Stimulated activated effector memory CD8-positive, alpha-beta T cell treated with anti-CD3 and anti-CD28 coated beads, Interleukin-12 subunit alpha, Interleukin-12 subunit beta, amount 100 ng/mL, for 72 hours (primary cell): ENCODE results near the gene RRP9.
A peak's percentile ranks its signal among the peaks of the same experiment; 100 is the strongest.

Experiments
- ATAC-seq: fragments of 150-1000 bp; cut with Tn5 transposase; 2 replicates; pipeline ENCODE4 v1.10.0; 2021
- DNase-seq, 2 donors: peaks; one replicate each; pipeline ENCODE4 v3.0.0; 2021 to 2022; ENCODE audit warnings: low spot score in 2 of 2
- H3K27ac Mint-ChIP-seq: one replicate; pipeline ENCODE4 v1.8.0; 2022; ENCODE audit warnings: mild to moderate bottlenecking, mixed read lengths
- H3K36me3 Mint-ChIP-seq: one replicate; pipeline ENCODE4 v1.8.0; 2022; ENCODE audit warnings: mild to moderate bottlenecking, mixed read lengths
- H3K4me1 Mint-ChIP-seq: one replicate; pipeline ENCODE4 v1.8.0; 2022; ENCODE audit warnings: mixed read lengths
- H3K4me3 Mint-ChIP-seq: one replicate; pipeline ENCODE4 v1.8.0; 2022; ENCODE audit warnings: mild to moderate bottlenecking, mixed read lengths
- H3K9me3 Mint-ChIP-seq: one replicate; pipeline ENCODE4 v1.8.0; 2022; ENCODE audit warnings: mixed read lengths

The RRP9 gene

GRCh38 chr3:51940648-51941462 is 849 bp downstream of the RRP9 start:
- Mint-ChIP-seq H3K4me1 (peaks cover 34% of the 10 kb centered on the region), H3K4me3 (peak overlapping the region; percentile 85), H3K27ac (peak overlapping the region; percentile 20), H3K36me3 (peaks cover 32% of the 10 kb centered on the region), H3K9me3 (no peaks in the 10 kb centered on the region)
- DNase-seq = no peak
- no peak for ATAC-seq

GRCh38 chr3:51938780-51939425 is 2.8 kb downstream of the RRP9 start:
- Mint-ChIP-seq H3K4me1 (peaks cover 34% of the 10 kb centered on the region), H3K36me3 (peaks cover 52% of the 10 kb centered on the region), H3K9me3 (no peaks in the 10 kb centered on the region), H3K27ac (peak overlapping the region; percentile 48), H3K4me3 (no peak overlapping the region)
- DNase-seq (no peak), ATAC-seq (no peak)

- Mint-ChIP-seq H3K4me1 (peaks cover 31% of the 10 kb centered on the region), H3K27ac (peak overlapping the region; percentile 48)
- no peak for ATAC-seq
Observed at GRCh38 chr3:51937611-51938450, 3.9 kb downstream of the RRP9 start.

GRCh38 chr3:51937014-51937413 is 4.7 kb downstream of the RRP9 start:
- no peak for ATAC-seq
- peaks cover 61% of the 10 kb centered on the region for H3K36me3 Mint-ChIP-seq
- H3K4me1 Mint-ChIP-seq = peaks cover 23% of the 10 kb centered on the region
- H3K9me3 Mint-ChIP-seq = no peaks in the 10 kb centered on the region
- no peak overlapping the region for H3K27ac Mint-ChIP-seq
- H3K4me3 Mint-ChIP-seq = no peak overlapping the region
- DNase-seq = peak in 1 of 2 donors; percentile 47

More at GRCh38 chr3:51937611-51938450, 3.9 kb downstream of the RRP9 start:
- Mint-ChIP-seq H3K4me3 (no peak overlapping the region), H3K36me3 (peaks cover 53% of the 10 kb centered on the region), H3K9me3 (no peaks in the 10 kb centered on the region)
- no peak for DNase-seq

GRCh38 chr3:51935886-51936755 is 5.6 kb downstream of the RRP9 start:
- Mint-ChIP-seq H3K27ac (no peak overlapping the region), H3K9me3 (no peaks in the 10 kb centered on the region), H3K36me3 (peaks cover 70% of the 10 kb centered on the region), H3K4me3 (no peak overlapping the region), H3K4me1 (peaks cover 18% of the 10 kb centered on the region)
- ATAC-seq (no peak), DNase-seq (peak in 1 of 2 donors; percentile 40)

- Mint-ChIP-seq H3K36me3 (peaks cover 67% of the 10 kb centered on the region), H3K27ac (no peak overlapping the region), H3K9me3 (no peaks in the 10 kb centered on the region), H3K4me1 (peaks cover 9% of the 10 kb centered on the region), H3K4me3 (no peak overlapping the region)
- ATAC-seq (no peak), DNase-seq (peak in 1 of 2 donors; percentile 46)
Observed at GRCh38 chr3:51934991-51935885, 6.5 kb downstream of the RRP9 start.

- Mint-ChIP-seq H3K4me3 (no peak overlapping the region), H3K27ac (no peak overlapping the region), H3K4me1 (peaks cover 4% of the 10 kb centered on the region), H3K36me3 (peaks cover 67% of the 10 kb centered on the region), H3K9me3 (no peaks in the 10 kb centered on the region)
- DNase-seq (peak in 1 of 2 donors; percentile 45), ATAC-seq (no peak)
Observed at GRCh38 chr3:51934139-51934850, 7.4 kb downstream of the RRP9 start.

- DNase-seq = peak in 1 of 2 donors; percentile 43
Observed at GRCh38 chr3:51933471-51934138, 8.1 kb downstream of the RRP9 start.

GRCh38 chr3:51932471-51933370 is 9.0 kb downstream of the RRP9 start:
- no peaks in the 10 kb centered on the region for H3K4me1 Mint-ChIP-seq
- no peaks in the 10 kb centered on the region for H3K9me3 Mint-ChIP-seq
- H3K27ac Mint-ChIP-seq = peak overlapping the region; percentile 72
- no peak overlapping the region for H3K4me3 Mint-ChIP-seq
- DNase-seq = peak in 1 of 2 donors; percentile 42
- ATAC-seq = no peak
- H3K36me3 Mint-ChIP-seq = peaks cover 58% of the 10 kb centered on the region

More at GRCh38 chr3:51933471-51934138, 8.1 kb downstream of the RRP9 start:
- Mint-ChIP-seq H3K27ac (peak overlapping the region; percentile 72), H3K4me1 (no peaks in the 10 kb centered on the region), H3K36me3 (peaks cover 67% of the 10 kb centered on the region), H3K9me3 (no peaks in the 10 kb centered on the region), H3K4me3 (no peak overlapping the region)
- no peak for ATAC-seq

- H3K4me3 Mint-ChIP-seq = no peak overlapping the region
Observed at GRCh38 chr3:51931756-51932155, 9.9 kb downstream of the RRP9 start.

GRCh38 chr3:51930439-51930838 is 11.3 kb downstream of the RRP9 start:
- Mint-ChIP-seq H3K36me3 (peaks cover 35% of the 10 kb centered on the region), H3K4me1 (no peaks in the 10 kb centered on the region), H3K27ac (no peak overlapping the region), H3K4me3 (no peak overlapping the region), H3K9me3 (no peaks in the 10 kb centered on the region)
- no peak for ATAC-seq
- DNase-seq = peak in 1 of 2 donors; percentile 15

More at GRCh38 chr3:51931756-51932155, 9.9 kb downstream of the RRP9 start:
- Mint-ChIP-seq H3K27ac (no peak overlapping the region), H3K4me1 (no peaks in the 10 kb centered on the region), H3K9me3 (no peaks in the 10 kb centered on the region), H3K36me3 (peaks cover 48% of the 10 kb centered on the region)
- ATAC-seq (no peak), DNase-seq (peak in 1 of 2 donors; percentile 40)

GRCh38 chr3:51929420-51930003 is 12.2 kb downstream of the RRP9 start:
- ATAC-seq (no peak), DNase-seq (peak in 1 of 2 donors; percentile 38)
- Mint-ChIP-seq H3K9me3 (no peaks in the 10 kb centered on the region), H3K36me3 (peaks cover 26% of the 10 kb centered on the region), H3K4me3 (no peak overlapping the region), H3K4me1 (no peaks in the 10 kb centered on the region), H3K27ac (no peak overlapping the region)
